ENCODE measurements around the gene PAX7.

GRCh38 chr1:18750600-18750999 is 120.0 kb downstream of the PAX7 start:
- TF ChIP-seq, protein P1, sequence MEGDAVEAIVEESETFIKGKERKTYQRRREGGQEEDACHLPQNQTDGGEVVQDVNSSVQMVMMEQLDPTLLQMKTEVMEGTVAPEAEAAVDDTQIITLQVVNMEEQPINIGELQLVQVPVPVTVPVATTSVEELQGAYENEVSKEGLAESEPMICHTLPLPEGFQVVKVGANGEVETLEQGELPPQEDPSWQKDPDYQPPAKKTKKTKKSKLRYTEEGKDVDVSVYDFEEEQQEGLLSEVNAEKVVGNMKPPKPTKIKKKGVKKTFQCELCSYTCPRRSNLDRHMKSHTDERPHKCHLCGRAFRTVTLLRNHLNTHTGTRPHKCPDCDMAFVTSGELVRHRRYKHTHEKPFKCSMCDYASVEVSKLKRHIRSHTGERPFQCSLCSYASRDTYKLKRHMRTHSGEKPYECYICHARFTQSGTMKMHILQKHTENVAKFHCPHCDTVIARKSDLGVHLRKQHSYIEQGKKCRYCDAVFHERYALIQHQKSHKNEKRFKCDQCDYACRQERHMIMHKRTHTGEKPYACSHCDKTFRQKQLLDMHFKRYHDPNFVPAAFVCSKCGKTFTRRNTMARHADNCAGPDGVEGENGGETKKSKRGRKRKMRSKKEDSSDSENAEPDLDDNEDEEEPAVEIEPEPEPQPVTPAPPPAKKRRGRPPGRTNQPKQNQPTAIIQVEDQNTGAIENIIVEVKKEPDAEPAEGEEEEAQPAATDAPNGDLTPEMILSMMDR (IDR thresholded peaks at IDR 0.05): no peak
- TF ChIP-seq POLR2A (IDR thresholded peaks at IDR 0.05): no peak

Measured in heart left ventricle (tissue), 13 donors.